GM12878 (cell line): ENCODE results near the gene GALNT9. TPM values are rescaled to one million over a fixed set of nuclear protein-coding genes. Genes with fewer than 3 reads are reported as not detected.

Source experiments
- ATAC-seq: fragments of 200-7000 bp; cut with Tn5 transposase; 3 replicates; pipeline ENCODE4 v1.9.1; 2020; ENCODE audit warnings: mild to moderate bottlenecking, moderate library complexity
- BruUV-seq: library from RNA; stranded (reverse); fragments of 400-500 nt; replicated peaks from 2 replicates; lab custom pipeline; 2021; lab: Mats Ljungman, UMichigan
- CTCF ChIA-PET: fragments of 300-600 bp; sonication (Branson Sonifier 250); formaldehyde crosslinking; extraction: SDS; loops from one replicate; lab custom pipeline; 2021; ENCODE audit warnings: inconsistent platforms; lab: Yijun Ruan, JAX
- POLR2A ChIA-PET: fragments of 350-600 bp; formaldehyde crosslinking; extraction: SDS; loops from one replicate; lab custom pipeline; 2021; ENCODE audit warnings: inconsistent platforms; lab: Charles Lee
- RAD21 ChIA-PET: fragments of 300-600 bp; sonication (Branson Sonifier 250); formaldehyde crosslinking; loops from one replicate; lab custom pipeline; 2023; ENCODE audit warnings: antibody characterized with exemption; ENCODE audit not compliant: unreplicated experiment; lab: Charles Lee
- SMC1A ChIA-PET: fragments of 300-600 bp; sonication (Branson Sonifier 250); formaldehyde crosslinking; loops from one replicate; lab custom pipeline; 2023; ENCODE audit not compliant: unreplicated experiment, uncharacterized antibody; lab: Charles Lee
- DNase-seq: peaks from one replicate; pipeline ENCODE4 v3.0.0-alpha.2; 2011; ENCODE audit warnings: low read depth, low spot score
- FAIRE-seq: peaks from 3 replicates; lab custom pipeline; 2011; peaks lifted over from hg19 to GRCh38; lab: Jason Lieb, UNC
- H2AFZ ChIP-seq: 2 replicates; pipeline ENCODE4 v1.6.0; 2011; ENCODE audit warnings: low read depth, low read length, control low read depth; ENCODE audit not compliant: control insufficient read depth
- H3K27ac ChIP-seq: 2 replicates; pipeline ENCODE4 v1.5.1; 2011; ENCODE audit warnings: control low read depth; ENCODE audit not compliant: control insufficient read depth, insufficient read depth
- H3K27me3 ChIP-seq, 2 experiments: replicated peaks in 1 of 2; 2 replicates each; pipeline versions ENCODE4 v1.6.0 to v1.6.1; 2011; ENCODE audit warnings: low read length in 1 of 2; ENCODE audit not compliant: control insufficient read depth in 2 of 2, insufficient read depth in 2 of 2
- H3K36me3 ChIP-seq, 2 experiments: 2 replicates each; pipeline ENCODE4 v1.5.1; 2011; ENCODE audit warnings: low read length in 1 of 2; ENCODE audit not compliant: control insufficient read depth in 2 of 2, insufficient read depth in 2 of 2
- H3K4me1 ChIP-seq: 2 replicates; pipeline ENCODE4 v1.6.1; 2011; ENCODE audit warnings: mild to moderate bottlenecking, low read length, moderate library complexity, mixed read lengths; ENCODE audit not compliant: control insufficient read depth, insufficient read depth
- H3K4me2 ChIP-seq: 2 replicates; pipeline ENCODE4 v1.6.0; 2011; ENCODE audit warnings: control low read depth; ENCODE audit not compliant: control insufficient read depth, insufficient read depth
- H3K4me3 ChIP-seq: fragments of 200-600 bp; sonication (generic); 2 replicates; pipeline ENCODE4 v1.5.1; 2016
- H3K79me2 ChIP-seq: 2 replicates; pipeline ENCODE4 v1.6.0; 2011; ENCODE audit warnings: low read length; ENCODE audit not compliant: control insufficient read depth, insufficient read depth
- H3K9ac ChIP-seq: 2 replicates; pipeline ENCODE4 v1.8.0; 2011; ENCODE audit warnings: low read length, control low read depth, mixed read lengths; ENCODE audit not compliant: control insufficient read depth, insufficient read depth
- H3K9me3 ChIP-seq: replicated peaks from 3 replicates; pipeline ENCODE4 v1.5.1; 2011; ENCODE audit warnings: mild to moderate bottlenecking, low read length; ENCODE audit not compliant: control insufficient read depth, insufficient read depth
- H4K20me1 ChIP-seq: 2 replicates; pipeline ENCODE4 v1.6.0; 2011; ENCODE audit not compliant: control insufficient read depth, insufficient read depth
- KAT2A ChIP-seq: conservative IDR thresholded peaks from 2 replicates; pipeline ENCODE4 v1.6.1; 2011; ENCODE audit warnings: low read depth, low read length; ENCODE audit not compliant: control insufficient read depth
- MTA2 ChIP-seq: fragments of 450-650 bp; IDR thresholded peaks from 2 replicates; pipeline ENCODE4 v1.6.1; 2016; ENCODE audit warnings: low read depth, mild to moderate bottlenecking, moderate library complexity
- POU2F2 ChIP-seq: IDR thresholded peaks from 3 replicates; pipeline ENCODE4 v1.6.1; 2011; ENCODE audit warnings: low read depth, mild to moderate bottlenecking, low read length, borderline replicate concordance
- RELA ChIP-seq: fragments of 450-650 bp; IDR thresholded peaks from 2 replicates; pipeline ENCODE4 v1.8.0; 2014; ENCODE audit warnings: borderline replicate concordance; ENCODE audit not compliant: partially characterized antibody
- ZSCAN29 ChIP-seq: fragments of 450-650 bp; IDR thresholded peaks from 2 replicates; pipeline ENCODE4 v1.6.1; 2017; ENCODE audit warnings: mild to moderate bottlenecking, moderate library complexity
- WGBS: methylation state at CpG from one replicate; pipeline ENCODE4 v1.1.6; 2016; ENCODE audit warnings: low lambda C conversion rate; ENCODE audit not compliant: insufficient replicate concordance, insufficient coverage; ENCODE audit errors: missing lambda C conversion rate; 5-methylcytosine and 5-hydroxymethylcytosine counted together
- in situ Hi-C: fragments of 300-500 bp; cut with MboI; formaldehyde crosslinking; loops from 9 replicates; pipeline ENCODE4 v1.14.3; 2018; ENCODE audit warnings: mixed read lengths
- intact Hi-C: fragments of 100-400 bp; cut with micrococcal nuclease; formaldehyde crosslinking; loops from one replicate; pipeline ENCODE4 v1.14.2; 2022; ENCODE audit not compliant: unreplicated experiment
- polyA plus RNA-seq, 11 experiments: library from polyadenylated mRNA; depleted of rRNA in 4 of 11; unstranded in 6 of 11; stranded (reverse) in 5 of 11; fragments of >200 nt; fragmentation: Nextera tagmentation in 4 of 11; fragmentation: Illumina TruSeq in 1 of 11; extraction: Ambion mirVana in 4 of 11; extraction: Trizol in 1 of 11; gene quantifications; 1 replicate in 1 of 11; 2 replicates in 10 of 11; pipeline versions ENCODE4 v1.2.1 to v1.2.3, GENCODE V29; 2011 to 2016; ENCODE audit warnings: inconsistent platforms in 2 of 11, missing spikeins in 2 of 11, low read depth in 1 of 11
- total RNA-seq, 4 experiments: library from RNA; depleted of rRNA in 3 of 4; stranded (reverse); fragments of >200 nt in 3 of 4; fragmentation: Illumina TruSeq in 1 of 4; extraction: Trizol in 1 of 4; gene quantifications; 2 replicates each; pipeline versions ENCODE4 v1.2.1 to v1.2.3, GENCODE V29; 2013 to 2021
- TF ChIP-seq, protein P1 (sequence below): IDR thresholded peaks from 2 replicates; pipeline ENCODE4 v1.6.1; 2012; ENCODE audit warnings: mild to moderate bottlenecking, low read depth, low read length

Gene GALNT9
- total and polyA plus RNA-seq, 10 of the 15 experiments (the other 5 are each of a cell fraction or from before 2014, with no cell fraction given), result 0.04 TPM; not detected in 9

DNA sequence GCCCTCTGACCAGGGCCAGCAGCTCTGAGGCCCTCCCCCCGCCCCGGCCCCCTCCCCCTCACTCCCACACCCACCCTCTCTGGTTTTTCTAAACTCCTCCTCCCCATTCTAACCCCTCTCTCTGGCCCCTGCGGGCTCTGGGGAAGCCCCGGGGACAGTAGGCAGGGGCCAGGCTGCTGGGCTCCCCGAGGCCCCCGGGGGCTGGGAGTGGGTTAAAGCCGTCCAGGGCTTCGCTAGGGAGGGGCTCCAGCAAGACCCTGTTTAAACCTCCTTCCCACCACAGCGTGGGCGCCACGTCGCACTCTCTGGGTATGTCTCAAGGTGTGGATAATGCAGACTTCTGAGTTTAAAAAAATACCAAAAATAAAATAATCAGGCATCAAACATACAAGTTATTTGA, 51.4 kb downstream of the GALNT9 start:
- FAIRE-seq (no peak), ATAC-seq (no peak), DNase-seq (no peak)
- H3K4me1 ChIP-seq, result no peaks in the 10 kb centered on the region
- in situ Hi-C loops (no loop called here), intact Hi-C loops (no loop called here)
- H3K9ac ChIP-seq, result no peak overlapping the region
- H3K27me3 ChIP-seq, result no peaks in the 10 kb centered on the region
- ChIA-PET CTCF (no interaction called here), SMC1A (no interaction called here), POLR2A (no interaction called here), RAD21 (interaction anchor here (0.7 kb wide), 1 partner anchor 430 kb away, joined by 3 read pairs; no protein-coding TSS in a partner anchor)
- no peaks in the 10 kb centered on the region for H3K9me3 ChIP-seq
- H4K20me1 ChIP-seq, result no peaks in the 10 kb centered on the region
- H3K27ac ChIP-seq, result no peak overlapping the region
- no peak overlapping the region for H3K4me2 ChIP-seq
- no TSS peak for BruUV-seq
- H3K79me2 ChIP-seq, result no peaks in the 10 kb centered on the region
- 16% methylated on average over 9 of the region's 12 CpGs for WGBS
- TF ChIP-seq KAT2A, result no peak
- TF ChIP-seq ZSCAN29, result no peak
- TF ChIP-seq, protein P1, sequence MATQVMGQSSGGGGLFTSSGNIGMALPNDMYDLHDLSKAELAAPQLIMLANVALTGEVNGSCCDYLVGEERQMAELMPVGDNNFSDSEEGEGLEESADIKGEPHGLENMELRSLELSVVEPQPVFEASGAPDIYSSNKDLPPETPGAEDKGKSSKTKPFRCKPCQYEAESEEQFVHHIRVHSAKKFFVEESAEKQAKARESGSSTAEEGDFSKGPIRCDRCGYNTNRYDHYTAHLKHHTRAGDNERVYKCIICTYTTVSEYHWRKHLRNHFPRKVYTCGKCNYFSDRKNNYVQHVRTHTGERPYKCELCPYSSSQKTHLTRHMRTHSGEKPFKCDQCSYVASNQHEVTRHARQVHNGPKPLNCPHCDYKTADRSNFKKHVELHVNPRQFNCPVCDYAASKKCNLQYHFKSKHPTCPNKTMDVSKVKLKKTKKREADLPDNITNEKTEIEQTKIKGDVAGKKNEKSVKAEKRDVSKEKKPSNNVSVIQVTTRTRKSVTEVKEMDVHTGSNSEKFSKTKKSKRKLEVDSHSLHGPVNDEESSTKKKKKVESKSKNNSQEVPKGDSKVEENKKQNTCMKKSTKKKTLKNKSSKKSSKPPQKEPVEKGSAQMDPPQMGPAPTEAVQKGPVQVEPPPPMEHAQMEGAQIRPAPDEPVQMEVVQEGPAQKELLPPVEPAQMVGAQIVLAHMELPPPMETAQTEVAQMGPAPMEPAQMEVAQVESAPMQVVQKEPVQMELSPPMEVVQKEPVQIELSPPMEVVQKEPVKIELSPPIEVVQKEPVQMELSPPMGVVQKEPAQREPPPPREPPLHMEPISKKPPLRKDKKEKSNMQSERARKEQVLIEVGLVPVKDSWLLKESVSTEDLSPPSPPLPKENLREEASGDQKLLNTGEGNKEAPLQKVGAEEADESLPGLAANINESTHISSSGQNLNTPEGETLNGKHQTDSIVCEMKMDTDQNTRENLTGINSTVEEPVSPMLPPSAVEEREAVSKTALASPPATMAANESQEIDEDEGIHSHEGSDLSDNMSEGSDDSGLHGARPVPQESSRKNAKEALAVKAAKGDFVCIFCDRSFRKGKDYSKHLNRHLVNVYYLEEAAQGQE, result no peak
- TF ChIP-seq RELA, result no peak
- no peak for TF ChIP-seq MTA2
- no peak for TF ChIP-seq POU2F2
- H2AFZ ChIP-seq, result no peak overlapping the region
- H3K4me3 ChIP-seq, result no peak overlapping the region
- H3K36me3 ChIP-seq, result no peaks in the 10 kb centered on the region
